Lung (tissue), 12 donors: ENCODE measurements around the gene ENTHD1. TPM values are rescaled to one million over a fixed set of nuclear protein-coding genes. Genes with fewer than 3 reads are reported as not detected.

Source experiments
- ATAC-seq: fragments of 200-7000 bp; cut with Tn5 transposase; one replicate; pipeline ENCODE4 v1.9.1; 2020; ENCODE audit warnings: moderate number of reproducible peaks; ENCODE audit not compliant: insufficient read depth, low FRiP score
- DNase-seq, 3 donors: peaks; one replicate each; pipeline ENCODE4 v3.0.0-alpha.2; 2013 to 2017
- H3K27ac ChIP-seq, 2 donors: one replicate each; pipeline ENCODE4 v1.5.1; 2013; ENCODE audit warnings: mild to moderate bottlenecking in 2 of 2, moderate library complexity in 2 of 2, control low read depth in 1 of 2, inconsistent platforms in 1 of 2, low read depth in 1 of 2, low read length in 1 of 2
- H3K27me3 ChIP-seq, 3 donors: one replicate each; pipeline ENCODE4 v1.5.1; 2013; ENCODE audit warnings: low read length in 2 of 3; ENCODE audit not compliant: control insufficient read depth in 3 of 3, insufficient read depth in 3 of 3
- H3K36me3 ChIP-seq, 4 donors: one replicate each; pipeline ENCODE4 v1.5.1; 2013; ENCODE audit warnings: low read length in 4 of 4, mild to moderate bottlenecking in 1 of 4, moderate library complexity in 1 of 4; ENCODE audit not compliant: control insufficient read depth in 4 of 4, insufficient read depth in 4 of 4
- H3K4me1 ChIP-seq, 5 donors: one replicate each; pipeline ENCODE4 v1.5.1; 2013; ENCODE audit warnings: low read length in 5 of 5, mild to moderate bottlenecking in 2 of 5, moderate library complexity in 1 of 5; ENCODE audit not compliant: control insufficient read depth in 5 of 5, insufficient read depth in 5 of 5
- H3K4me3 ChIP-seq: one replicate; pipeline ENCODE4 v1.5.1; 2013; ENCODE audit warnings: mild to moderate bottlenecking, control low read depth, moderate library complexity
- H3K9ac ChIP-seq, 2 donors: one replicate each; pipeline ENCODE4 v1.5.1; 2013; ENCODE audit warnings: low read length in 2 of 2, control low read depth in 1 of 2; ENCODE audit not compliant: insufficient read depth in 1 of 2
- H3K9me3 ChIP-seq, 4 donors: one replicate each; pipeline ENCODE4 v1.5.1; 2013; ENCODE audit warnings: low read length in 3 of 4, mild to moderate bottlenecking in 1 of 4, moderate library complexity in 1 of 4; ENCODE audit not compliant: control insufficient read depth in 4 of 4, insufficient read depth in 3 of 4
- CTCF ChIP-seq: IDR thresholded peaks from 2 replicates; pipeline ENCODE4 v1.5.1; 2012; ENCODE audit warnings: mild to moderate bottlenecking; ENCODE audit errors: control extremely low read depth, extremely low read depth
- WGBS, 2 donors: extraction: QIAGEN DNeasy Blood & Tissue Kit; methylation state at CpG; one replicate each; pipeline ENCODE4 v1.1.7; 2013; 5-methylcytosine and 5-hydroxymethylcytosine counted together
- polyA plus RNA-seq, 2 donors: library from polyadenylated mRNA; stranded (reverse); fragments of 200-250 nt; gene quantifications; one replicate each; pipeline ENCODE4 v1.2.1, GENCODE V29; 2013
- total RNA-seq, 2 donors: library from RNA; depleted of rRNA in 1 of 2; stranded (reverse); fragments of >200 nt in 1 of 2; gene quantifications; one replicate each; pipeline ENCODE4 v1.2.1, GENCODE V29; 2014 to 2021
- donor health status: control.
- donor health status: control.
- donor health status: Bipolar disorder and iron deficiency.
- donor health status: healthy.
- donor health status: DM: yes; HTN: yes; CAD: no.

ENTHD1 gene
- total and polyA plus RNA-seq, 4 donors = 0.04 to 0.15 TPM; not detected in 2

GRCh38 chr22:39913886-39914285 is 20.3 kb upstream of the ENTHD1 start:
- Histone ChIP-seq H3K4me3 (no peak overlapping the region), H3K9ac (no peak overlapping the region), H3K27me3 (peaks cover 5 to 49% (median 28%) of the 10 kb centered on the region in 3 donors), H3K36me3 (no peaks in the 10 kb centered on the region), H3K4me1 (peaks cover 0 to 33% (median 4%) of the 10 kb centered on the region in 5 donors), H3K27ac (no peak overlapping the region), H3K9me3 (no peaks in the 10 kb centered on the region)
- DNase-seq (no peak), ATAC-seq (no peak)
- no peak for TF ChIP-seq CTCF
- 75 to 87% methylated on average over 2 of the region's 2 CpGs for WGBS, 2 donors

- ATAC-seq (no peak), DNase-seq (no peak)
- no peaks in the 10 kb centered on the region for H3K36me3 ChIP-seq
- no peaks in the 10 kb centered on the region for H3K9me3 ChIP-seq
- TF ChIP-seq CTCF = no peak
- peaks cover 0 to 28% (median 4%) of the 10 kb centered on the region in 5 donors for H3K4me1 ChIP-seq
- H3K27me3 ChIP-seq = peaks cover 5 to 51% (median 33%) of the 10 kb centered on the region in 3 donors
- no peak overlapping the region for H3K27ac ChIP-seq
- H3K9ac ChIP-seq = no peak overlapping the region
- 86 to 92% methylated on average over 5 of the region's 5 CpGs for WGBS, 2 donors
- H3K4me3 ChIP-seq = no peak overlapping the region
Observed at GRCh38 chr22:39913321-39913720, 19.8 kb upstream of the ENTHD1 start.

- Histone ChIP-seq H3K9ac (no peak overlapping the region), H3K36me3 (no peaks in the 10 kb centered on the region), H3K9me3 (no peaks in the 10 kb centered on the region), H3K27ac (no peak overlapping the region), H3K4me1 (peaks cover 0 to 5% (median 4%) of the 10 kb centered on the region in 5 donors), H3K4me3 (no peak overlapping the region), H3K27me3 (peaks cover 5 to 65% (median 35%) of the 10 kb centered on the region in 3 donors)
- no peak for TF ChIP-seq CTCF
- 65 to 70% methylated on average over 9 of the region's 9 CpGs for WGBS, 2 donors
- DNase-seq (no peak), ATAC-seq (no peak)
Observed at GRCh38 chr22:39910876-39911613, 17.5 kb upstream of the ENTHD1 start.
